RWPE1 (cell line): ENCODE results near the gene KMT2C.

Experiments
- CTCF ChIA-PET: fragments of 350-600 bp; sonication (Branson Sonifier 250); formaldehyde crosslinking; extraction: SDS; loops from one replicate; lab custom pipeline; 2021; lab: Yijun Ruan, JAX
- POLR2A ChIA-PET: fragments of 400-600 bp; formaldehyde crosslinking; extraction: SDS; loops from one replicate; lab custom pipeline; 2020; ENCODE audit warnings: antibody characterized with exemption; ENCODE audit not compliant: low non-redundant PET; lab: Yijun Ruan, JAX
- DNase-seq: peaks from one replicate; pipeline ENCODE4 v3.0.0; 2012; ENCODE audit warnings: low spot score
- H3K27ac ChIP-seq: fragments of 450-650 bp; 2 replicates; pipeline ENCODE4 v1.5.1; 2017
- TF ChIP-seq, protein P1 (sequence below): fragments of 450-650 bp; conservative IDR thresholded peaks from 2 replicates; pipeline ENCODE4 v1.5.1; 2017; ENCODE audit warnings: low read depth, mild to moderate bottlenecking

KMT2C gene

DNA sequence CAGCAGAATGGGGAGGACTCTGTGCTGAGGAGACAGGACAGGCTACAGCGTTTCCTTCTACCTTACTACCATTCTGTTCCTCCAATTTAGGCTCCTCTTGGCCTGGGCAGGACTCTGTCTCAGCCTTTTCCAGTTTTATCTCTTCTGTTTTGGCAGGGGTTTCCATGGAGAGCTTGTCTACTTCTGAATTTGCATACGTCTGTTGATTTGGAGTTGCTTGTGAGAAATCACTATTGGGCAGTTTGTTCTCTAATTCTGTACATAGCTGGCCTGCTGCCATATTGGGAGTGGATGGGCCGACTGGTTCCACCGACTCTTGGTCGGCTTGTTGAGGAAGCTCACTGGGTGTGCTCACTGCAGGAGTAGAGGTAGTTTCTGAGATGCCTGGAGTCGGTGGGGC lies 273.5 kb downstream of the KMT2C start:
- H3K27ac ChIP-seq: no peak overlapping the region
- POLR2A ChIA-PET: no interaction called here
- DNase-seq: no peak
- TF ChIP-seq, protein P1, sequence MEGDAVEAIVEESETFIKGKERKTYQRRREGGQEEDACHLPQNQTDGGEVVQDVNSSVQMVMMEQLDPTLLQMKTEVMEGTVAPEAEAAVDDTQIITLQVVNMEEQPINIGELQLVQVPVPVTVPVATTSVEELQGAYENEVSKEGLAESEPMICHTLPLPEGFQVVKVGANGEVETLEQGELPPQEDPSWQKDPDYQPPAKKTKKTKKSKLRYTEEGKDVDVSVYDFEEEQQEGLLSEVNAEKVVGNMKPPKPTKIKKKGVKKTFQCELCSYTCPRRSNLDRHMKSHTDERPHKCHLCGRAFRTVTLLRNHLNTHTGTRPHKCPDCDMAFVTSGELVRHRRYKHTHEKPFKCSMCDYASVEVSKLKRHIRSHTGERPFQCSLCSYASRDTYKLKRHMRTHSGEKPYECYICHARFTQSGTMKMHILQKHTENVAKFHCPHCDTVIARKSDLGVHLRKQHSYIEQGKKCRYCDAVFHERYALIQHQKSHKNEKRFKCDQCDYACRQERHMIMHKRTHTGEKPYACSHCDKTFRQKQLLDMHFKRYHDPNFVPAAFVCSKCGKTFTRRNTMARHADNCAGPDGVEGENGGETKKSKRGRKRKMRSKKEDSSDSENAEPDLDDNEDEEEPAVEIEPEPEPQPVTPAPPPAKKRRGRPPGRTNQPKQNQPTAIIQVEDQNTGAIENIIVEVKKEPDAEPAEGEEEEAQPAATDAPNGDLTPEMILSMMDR: no peak
- CTCF ChIA-PET: no interaction called here

DNA sequence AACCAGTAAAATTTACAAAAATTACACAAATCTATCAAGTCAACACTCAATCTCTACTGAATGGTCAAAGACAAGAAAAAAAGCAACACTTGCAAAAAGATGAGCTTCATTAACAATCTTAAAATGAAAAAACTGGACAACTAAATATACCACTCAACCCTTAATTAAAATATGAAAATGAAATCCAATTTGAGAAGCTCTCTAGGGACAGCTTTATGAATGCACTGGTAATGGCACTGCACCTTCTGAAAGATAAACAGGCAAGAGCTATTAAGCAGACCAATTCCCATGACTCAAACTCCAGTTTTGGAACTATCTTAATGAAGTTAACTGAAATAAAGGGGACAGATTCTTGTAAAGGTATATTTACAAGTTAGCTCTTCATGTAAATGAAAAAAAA lies 274.6 kb downstream of the KMT2C start:
- no peak overlapping the region for H3K27ac ChIP-seq
- CTCF ChIA-PET: no interaction called here
- POLR2A ChIA-PET: no interaction called here
- no peak for DNase-seq
- TF ChIP-seq, protein P1: no peak

DNA sequence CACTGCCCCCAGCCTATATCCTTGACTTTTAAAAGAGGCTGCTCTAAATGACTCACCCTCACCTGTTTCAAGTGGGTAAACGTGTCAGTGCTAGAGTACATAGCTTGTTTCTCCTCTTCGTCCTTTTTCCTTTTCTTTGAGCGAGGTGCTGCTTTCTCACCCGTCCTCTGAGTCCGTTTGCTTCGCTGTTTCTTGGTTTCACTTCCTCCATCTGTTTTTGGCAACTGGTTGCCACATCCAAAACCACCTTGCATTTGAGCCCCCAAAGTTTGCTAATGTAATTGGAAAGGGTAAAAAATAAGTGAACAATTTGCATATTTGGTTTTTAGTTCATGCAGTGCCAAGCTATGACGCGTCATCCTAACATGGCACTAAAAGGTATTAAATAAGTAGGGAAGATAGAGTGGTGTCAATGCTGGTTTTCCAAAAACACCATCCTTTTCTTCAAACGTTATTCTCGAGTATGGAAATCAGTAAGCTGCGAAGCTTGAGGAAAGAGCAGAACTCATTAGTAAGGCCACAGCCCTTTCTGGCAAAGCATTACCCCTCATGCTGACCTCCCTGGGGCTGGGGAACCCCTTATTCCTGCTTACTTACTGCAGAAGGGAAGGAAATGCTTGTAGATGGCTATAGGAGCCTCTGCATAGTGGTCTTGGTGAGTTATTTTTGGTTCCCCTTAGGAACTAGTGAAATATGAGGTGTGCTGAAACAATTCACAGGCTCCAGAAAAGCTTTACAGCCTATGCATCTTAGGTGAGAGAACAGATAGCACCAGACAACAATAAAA lies 276.8 kb downstream of the KMT2C start:
- no peak overlapping the region for H3K27ac ChIP-seq
- TF ChIP-seq, protein P1: no peak
- POLR2A ChIA-PET: no interaction called here
- no peak for DNase-seq
- CTCF ChIA-PET: no interaction called here

DNA sequence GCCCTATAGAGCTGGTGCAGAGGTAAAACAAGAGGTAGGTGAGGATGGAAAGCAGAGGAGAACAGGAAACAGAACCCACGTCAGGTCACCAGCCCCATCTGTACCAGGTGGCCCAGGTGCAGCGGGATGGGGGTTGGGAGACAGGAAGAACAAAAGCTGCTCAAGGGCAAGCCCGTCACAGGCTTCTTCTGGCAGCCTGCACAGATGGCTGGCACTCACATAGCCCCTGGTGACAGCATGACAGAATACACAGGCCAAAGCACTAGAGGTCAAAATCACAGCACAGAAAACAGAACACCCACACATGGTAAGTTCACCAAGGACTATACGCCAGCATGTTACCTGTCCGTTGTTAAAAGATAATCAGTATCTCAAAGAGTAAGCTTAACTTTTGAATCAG lies 283.5 kb downstream of the KMT2C start:
- no peak overlapping the region for H3K27ac ChIP-seq
- ChIA-PET CTCF (no interaction called here), POLR2A (no interaction called here)
- TF ChIP-seq, protein P1: no peak
- DNase-seq: no peak

DNA sequence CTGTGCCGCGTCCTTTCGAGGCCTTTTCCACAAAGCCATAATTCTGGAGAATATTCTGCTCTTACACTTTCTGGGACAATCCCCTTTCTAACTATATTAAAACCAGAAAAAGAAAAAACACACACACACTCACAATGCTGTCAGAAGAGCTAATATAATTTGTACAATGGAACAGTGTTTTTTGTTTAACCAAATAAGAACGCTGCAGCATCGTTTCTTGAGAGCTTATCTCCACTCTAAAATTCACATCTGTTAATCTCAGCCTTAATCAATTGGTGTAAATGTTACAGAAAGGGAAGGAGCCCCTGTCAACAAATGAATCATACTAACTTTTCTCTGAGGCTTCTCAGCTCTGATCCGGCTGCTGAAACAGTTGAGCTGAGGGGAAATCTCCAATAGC lies 286.4 kb downstream of the KMT2C start:
- ChIA-PET CTCF (no interaction called here), POLR2A (no interaction called here)
- TF ChIP-seq, protein P1: no peak
- no peak for DNase-seq
- H3K27ac ChIP-seq: no peak overlapping the region

DNA sequence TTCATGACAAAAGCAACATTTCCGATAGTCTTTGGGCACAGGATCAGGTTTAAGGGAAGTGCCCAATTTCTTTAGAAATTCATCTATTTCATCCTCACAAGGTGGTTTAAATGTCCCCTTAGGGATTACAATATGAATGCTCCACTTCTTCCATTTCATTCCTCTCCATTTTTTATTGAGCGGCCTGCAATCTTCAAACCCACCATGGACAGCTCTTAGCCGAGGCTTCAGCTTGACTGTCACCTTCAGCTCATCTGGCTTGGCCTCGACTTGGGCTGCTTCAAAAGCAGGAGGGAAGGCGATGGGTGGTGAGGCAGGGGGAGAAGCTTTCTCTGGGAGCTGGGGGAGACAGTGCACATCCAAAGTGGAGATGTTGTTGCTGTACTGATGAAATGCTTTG lies 287.1 kb downstream of the KMT2C start:
- ChIA-PET CTCF (no interaction called here), POLR2A (no interaction called here)

More for the DNA sequence above, 287.1 kb downstream of the KMT2C start:
- no peak for DNase-seq
- no peak overlapping the region for H3K27ac ChIP-seq
- TF ChIP-seq, protein P1: no peak
